ENCODE results near the gene KCNN3.

KCNN3 gene

DNA sequence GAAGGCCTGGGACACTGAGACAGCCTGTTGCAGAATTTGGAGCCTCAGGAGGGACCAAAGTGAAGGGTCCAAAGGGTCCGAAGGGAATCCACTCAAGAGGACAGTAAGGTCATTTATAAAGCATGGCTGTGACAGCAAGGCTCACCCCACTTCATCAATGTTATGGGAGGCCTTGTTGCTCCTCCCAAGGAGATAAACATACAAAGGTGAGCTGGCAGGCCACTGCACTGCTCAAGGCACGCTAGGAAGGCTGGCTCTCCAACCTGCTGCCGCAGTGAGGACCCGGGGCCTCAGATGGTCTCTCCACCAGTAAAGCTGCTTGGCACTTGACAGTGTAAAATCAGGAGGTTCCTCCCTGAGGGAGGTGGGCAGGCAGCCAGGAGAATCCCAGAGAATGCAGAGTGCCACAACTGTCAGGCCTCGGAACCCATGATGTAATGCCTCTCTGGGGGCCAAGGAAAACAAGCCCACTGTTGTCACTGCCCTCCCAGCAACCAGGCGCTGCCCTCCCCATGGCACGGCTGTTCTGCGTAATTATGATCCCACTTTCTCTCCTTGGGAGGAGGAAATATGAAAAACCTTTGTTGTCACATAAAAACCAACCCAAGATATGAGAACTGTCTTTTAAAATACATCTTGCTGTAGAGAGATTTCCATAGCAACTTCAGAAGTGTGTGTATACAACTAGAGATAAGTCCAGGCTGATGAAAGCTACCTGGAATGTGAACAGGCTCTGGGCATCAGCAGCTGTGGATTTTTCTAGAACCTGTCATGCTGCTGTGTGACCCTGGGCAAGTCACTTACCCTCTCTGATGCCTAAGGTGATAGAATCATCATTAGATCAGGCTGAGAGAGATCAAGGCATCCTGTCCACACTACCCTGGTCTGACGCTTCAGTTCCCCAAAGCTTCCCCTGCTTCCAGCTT lies 102.5 kb downstream of the KCNN3 start:
- DNase-seq, result no peak

DNA sequence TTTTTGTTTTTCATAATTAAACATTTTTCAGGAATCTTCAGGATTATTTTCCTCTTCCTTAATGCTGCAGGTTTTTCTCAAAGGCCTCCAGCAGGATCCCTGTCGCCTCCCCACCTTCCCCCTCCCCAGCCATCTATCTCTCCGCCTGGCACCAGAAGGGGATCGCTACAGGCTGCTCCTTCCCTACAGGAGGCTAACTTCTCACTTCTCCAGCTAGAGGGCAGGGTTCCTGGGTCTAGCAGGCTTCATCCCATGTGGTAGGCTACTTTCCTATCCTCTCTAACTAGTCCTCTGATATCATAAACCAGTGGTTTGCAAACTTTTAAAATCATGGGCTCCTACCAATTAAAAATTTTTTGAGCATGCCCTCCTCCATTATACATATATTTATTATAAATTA lies 104.1 kb downstream of the KCNN3 start:
- DNase-seq, result no peak

DNA sequence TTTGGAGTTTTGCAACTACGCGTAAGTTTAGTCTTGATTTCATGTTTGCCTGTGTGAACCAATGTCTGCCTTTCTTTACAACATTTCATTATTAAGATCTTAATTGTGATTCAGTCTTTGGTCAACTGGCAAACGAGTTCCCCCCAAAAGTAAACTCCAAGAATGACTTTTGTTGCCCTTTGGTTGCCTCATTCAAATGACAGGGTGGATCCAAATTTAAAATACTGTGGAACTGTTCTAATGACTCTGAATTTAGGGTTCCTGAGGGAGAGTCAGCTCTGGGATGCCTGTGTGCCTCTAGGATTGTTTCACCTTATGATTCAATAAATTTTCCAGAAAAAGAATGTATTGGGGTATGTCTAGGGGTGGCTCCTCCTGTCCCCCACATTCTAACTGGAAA lies 105.3 kb downstream of the KCNN3 start:
- no peak for DNase-seq

DNA sequence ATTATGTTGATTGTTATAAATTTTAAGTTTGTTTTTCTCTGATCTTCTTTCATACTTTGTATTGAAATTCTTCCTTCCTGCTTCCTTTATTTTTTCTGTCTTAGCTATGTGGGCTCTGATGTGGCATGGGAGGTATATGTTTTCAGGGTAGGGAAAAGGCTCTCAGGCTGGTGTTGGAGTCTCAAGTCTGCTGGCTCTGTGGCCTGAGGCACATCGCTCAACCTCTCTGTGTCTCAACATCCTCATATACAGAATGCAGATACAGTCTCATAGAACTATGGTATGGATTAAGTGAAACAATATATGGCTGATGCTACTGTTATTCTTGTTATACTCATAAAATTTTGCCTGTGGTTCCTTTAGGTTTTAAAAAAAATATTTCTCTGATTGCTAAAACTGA lies 105.9 kb downstream of the KCNN3 start:
- no peak for DNase-seq

DNA sequence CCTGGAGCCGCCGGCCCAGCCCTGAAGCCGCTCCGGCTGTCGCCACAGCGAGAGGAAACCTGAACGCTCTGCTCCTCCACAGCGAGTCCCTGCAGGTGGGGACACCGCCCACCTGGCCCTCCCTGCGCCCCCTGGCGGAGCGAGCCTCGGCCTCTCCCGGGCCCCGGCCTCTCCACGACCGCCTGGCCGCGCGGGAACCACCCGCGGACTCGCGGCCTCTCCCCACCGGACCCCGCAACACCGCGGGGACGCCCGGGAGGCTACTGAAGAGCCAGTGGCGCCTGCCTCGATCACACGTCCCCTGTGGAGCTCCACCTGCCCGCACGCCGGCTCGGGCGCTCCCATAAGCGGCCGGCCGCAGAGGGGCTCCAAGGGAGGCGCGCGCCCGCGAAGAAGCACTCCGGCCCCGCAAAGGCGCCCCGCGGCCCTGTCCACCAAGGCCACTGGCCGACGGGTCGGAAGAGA lies 109.6 kb downstream of the KCNN3 start:
- DNase-seq, result peak; percentile 87 to 88

DNA sequence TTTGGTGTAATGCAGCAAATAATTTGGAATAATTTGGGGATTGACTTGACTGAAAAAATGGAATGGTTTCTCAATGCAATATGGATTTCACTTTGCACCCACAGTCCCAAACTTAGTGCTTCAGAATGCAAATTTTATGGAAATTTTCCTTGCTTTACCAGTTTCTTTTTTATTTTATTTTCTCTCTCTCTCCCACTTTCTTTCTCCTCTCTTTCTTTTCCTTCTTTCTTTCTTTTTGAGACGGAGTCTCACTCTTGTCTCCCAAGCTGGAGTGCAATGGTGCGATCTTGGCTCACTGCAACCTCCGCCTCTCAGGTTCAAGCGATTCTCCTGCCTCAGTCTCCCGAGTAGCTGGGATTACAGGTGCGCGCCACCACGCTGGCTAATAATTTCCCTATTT lies 110.3 kb downstream of the KCNN3 start:
- DNase-seq, result no peak

DNA sequence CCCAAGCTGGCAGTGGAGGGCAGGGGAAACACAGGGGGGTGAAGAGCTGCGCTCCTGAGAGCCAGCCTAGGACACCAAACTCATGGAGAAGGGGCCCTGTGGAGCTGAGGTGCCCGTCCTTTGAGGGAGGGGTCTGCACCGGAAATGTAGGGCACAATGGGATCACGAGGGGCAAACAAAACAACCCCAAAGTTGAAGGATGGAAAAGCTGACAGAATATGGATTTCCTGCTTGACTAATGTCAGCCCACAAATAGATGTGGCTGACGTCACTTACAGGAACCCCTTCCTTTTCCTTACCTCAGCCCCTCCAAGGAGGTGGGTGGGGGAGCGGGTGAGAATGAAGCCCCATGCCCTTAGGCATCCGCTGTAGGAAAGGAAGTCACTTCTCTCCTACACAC lies 110.9 kb downstream of the KCNN3 start:
- DNase-seq, result peak; percentile 73 to 82

DNA sequence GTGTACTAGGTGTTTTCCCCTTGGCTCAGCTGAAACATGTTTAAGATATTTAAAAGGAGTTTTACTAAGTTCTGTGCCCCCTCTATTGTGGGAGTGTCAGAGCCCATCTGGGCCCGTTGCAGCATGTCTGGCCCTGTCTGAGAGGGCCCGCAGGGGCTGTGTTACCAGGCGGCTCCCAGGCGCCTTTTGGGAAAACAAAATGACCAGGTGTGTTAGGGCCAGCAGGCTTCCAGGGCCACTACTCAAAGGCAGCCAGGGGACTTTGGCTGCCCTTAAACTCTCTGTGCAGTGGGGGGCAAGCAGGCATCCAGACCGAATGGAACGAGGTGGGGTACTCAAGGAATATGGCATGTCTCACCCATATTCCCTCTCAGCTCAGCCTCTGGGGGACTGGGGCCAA lies 111.7 kb downstream of the KCNN3 start:
- DNase-seq, result no peak

DNA sequence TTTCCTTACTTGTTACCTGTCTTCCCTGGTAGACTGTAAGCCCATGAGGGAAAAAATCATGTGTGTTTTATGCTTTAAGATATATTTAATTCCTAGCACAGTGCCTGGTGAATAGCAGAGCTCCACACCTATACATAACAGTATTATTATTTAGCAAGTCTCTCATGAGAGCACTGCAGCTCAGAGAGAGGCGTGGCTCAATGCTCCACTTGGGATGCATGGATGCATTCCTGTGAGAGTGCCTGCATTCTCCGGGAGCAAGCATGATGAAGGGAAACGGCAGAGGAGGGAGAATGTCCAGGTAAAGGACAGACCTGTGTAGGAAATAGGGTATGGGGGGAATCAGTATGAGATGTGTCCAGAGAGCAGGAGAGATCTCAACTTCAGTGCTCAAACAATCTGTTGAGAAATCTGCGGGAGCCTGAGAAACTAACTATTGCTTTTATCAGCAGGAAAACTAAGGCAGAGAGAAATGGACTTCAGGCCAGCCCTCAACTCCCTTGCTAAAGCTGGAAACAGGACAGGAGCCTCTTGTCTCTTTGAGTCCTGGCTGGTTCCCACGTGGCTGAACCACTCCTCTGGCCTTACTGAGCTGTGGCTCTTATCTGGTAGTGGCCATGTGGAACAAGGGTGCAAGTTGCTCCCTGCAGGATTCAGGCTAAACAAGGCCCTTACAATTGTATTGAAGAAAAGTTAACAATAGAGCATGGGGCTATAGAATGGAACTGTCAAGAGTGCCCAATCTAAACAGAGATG lies 113.1 kb downstream of the KCNN3 start:
- no peak for DNase-seq

DNA sequence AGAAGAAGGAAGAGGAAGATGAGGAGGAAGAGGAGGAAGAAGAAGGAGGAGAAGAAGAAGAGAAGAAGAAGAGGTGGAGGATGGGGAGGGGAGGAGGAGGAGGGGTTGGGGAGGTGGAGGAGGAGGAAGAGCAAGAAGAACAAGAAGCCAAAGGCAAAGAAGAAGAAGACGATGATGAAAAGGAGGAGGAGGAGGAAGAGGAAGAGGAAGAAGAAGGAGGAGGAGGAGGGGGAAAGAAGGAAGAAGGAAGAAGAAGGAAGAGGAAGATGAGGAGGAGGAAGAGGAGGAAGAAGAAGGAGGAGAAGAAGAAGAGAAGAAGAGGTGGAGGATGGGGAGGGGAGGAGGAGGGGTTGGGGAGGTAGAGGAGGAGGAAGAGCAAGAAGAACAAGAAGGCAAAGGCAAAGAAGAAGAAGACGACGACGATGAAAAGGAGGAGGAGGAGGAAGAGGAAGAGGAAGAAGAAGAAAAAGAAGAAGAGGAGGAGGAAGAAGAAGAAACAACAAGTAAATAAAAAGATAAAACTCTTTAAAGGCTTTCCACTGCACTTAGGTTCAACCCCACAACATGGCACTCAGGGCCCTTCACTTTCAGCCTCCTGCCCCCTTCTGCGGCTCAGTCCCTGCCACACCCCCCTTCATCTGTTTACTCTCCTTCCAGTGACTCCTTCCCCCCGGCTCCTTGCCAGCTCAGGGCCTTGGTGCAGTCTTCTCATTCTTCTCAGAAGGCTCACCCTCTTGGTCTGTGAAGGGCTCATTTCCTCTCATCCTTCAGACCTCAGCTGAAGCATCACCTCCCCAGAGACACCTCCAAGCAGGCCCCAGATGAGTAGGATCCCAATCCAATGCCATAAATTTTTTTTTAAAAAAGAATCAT lies 114.0 kb downstream of the KCNN3 start:
- DNase-seq, result no peak

DNA sequence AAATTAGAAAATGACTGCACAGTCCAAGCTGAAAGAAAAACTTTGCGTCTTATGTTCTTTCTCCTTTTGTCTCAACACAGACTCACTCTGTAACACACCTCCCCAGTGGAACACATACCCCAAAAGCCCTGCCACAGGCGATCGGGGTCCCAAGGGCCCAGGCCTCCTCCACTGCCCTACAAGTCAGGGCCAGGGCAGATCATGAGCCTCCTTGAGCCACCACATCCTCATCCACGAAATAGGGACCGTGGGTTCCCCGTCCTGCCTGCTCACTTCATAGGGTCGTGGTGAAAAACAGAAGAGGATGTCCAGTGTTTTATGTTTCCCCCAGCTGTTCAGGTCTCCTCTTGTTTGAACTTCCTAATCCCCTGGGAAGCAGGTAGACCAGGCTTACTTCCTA lies 116.7 kb downstream of the KCNN3 start:
- no peak for DNase-seq

DNA sequence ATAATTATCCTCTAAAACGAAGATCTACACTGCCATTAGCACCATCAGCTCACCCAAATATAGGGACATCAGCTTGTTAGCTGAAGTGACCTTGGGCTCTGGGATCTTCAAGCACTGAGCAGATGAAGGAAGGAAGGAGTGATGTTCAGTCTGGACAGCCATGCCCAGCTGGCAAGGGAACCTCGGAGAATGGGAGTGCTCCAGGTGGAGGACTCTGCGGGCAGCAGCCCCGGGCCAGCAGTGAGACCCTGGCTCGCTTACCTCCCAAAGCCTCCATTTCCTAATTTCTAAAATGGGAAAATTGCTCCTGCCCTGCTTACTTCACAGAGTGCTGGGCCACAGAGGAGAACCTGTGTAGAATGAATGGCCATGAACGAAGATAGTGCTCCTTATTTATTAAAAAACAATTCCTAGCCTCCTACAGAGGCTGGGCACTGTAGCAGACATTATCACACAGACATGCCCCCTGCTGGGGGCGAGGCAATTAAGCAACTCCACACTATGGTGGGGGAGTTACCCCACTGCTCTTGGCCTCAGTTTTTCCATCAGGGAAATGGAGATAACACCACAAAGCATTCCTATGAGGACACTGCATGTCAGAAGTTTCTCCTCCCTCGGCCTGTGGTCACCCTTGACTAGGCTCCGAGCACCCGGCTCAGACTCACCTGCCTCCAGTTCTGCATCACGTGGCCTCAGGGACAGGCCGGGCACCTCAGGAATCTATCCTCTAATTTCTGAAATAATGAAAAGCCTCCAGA lies 117.6 kb downstream of the KCNN3 start:
- DNase-seq, result no peak

DNA sequence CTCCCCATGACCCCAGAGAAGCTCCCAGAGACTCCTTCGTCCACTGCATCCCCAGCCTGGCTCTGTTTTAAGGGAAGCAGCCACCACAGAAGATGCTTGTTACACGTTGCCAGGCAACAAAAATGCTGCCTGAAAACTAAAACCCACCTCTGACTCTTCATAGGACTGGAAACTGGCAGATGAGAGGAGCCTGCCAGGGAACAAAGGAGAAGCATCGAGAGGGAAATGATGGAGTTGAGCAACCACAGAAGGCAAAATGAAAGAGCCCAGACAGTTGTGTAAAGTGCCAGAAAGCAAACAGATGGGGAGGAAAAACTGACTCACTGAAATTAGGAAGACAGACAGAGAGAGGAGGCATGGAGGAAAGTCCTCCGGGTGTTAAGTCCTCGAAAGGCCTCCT lies 118.4 kb downstream of the KCNN3 start:
- DNase-seq, result peak in 1 of 2 experiments; percentile 36

DNA sequence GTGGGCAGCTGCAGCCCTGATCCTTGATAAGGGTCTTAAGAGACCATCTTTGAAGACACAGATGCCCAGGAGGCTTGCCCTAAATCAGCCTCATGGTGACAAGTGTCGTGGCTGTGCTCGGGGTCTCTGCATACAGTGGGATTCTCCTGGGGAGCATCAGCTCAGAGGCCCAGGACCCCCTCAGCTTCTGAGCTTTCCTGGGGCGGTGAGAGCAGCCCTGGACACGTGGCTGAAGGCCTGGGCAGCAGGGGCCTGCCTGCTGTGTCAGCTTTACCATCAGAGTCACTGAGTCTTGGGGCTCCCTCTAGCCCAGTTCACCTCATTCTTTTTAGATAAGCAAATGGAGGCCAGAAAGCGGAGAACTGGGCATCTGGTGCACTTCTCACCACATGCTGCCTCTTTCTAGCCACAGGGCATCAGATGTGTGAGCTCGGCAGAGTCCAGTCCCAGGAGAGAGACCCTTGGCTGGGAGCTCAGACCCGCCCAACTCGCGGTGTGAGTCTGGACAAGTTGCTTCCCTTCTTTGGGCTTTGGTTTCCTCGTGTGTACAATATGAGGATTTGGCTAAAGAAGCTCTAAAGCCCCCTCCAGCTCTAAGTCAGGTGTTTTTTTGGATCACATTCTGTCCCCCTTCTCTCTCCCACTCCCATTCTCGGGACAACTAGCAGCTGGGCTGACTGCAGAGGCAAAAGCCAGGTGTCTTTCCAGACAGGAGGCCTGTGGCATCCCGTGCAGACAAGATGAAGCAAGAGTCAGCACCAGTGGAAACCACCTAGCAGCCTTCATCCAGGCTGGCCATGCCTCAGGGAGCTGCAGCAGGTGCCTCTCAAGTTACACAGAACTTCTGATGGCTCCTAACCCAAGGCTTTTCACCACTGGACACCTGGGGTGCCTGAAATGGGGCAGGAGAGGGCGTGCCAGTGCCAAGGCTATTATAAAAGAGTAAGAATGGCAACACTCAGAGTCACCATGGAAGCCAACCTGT lies 119.1 kb downstream of the KCNN3 start:
- no peak for DNase-seq

DNA sequence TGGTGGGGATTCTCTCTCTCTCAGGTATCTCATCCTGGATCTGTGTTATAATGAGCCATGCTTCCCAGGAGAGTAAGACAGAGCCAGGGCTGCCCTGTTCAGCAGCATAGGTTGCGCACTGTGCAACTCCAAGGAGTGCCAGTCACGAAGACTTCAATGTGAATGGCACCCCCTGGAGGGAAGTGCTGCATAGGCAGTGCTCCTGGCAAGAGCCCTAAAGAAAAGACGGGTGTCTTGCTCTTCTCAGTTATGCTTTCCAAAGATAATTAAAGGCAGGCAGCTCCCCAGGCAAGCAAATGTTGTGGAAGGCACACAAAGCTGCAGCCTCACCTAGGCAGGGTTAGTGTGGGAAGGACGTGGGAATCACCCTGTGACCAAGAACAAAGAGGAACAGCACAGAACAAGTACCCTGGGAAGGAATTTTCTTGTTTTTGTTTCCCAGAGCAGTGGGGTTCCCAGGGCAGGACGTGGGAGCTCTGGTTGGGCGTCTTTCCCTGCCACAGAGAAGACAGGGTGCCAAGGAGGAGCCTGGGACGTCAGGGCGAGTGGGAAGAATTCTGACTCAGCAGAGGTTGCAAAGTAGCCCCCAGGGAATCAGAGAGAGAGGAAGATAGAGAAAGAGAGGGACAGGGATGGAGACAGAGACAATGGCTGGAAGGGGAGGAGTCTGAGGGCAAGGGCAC lies 120.9 kb downstream of the KCNN3 start:
- DNase-seq, result peak; percentile 53 to 71

DNA sequence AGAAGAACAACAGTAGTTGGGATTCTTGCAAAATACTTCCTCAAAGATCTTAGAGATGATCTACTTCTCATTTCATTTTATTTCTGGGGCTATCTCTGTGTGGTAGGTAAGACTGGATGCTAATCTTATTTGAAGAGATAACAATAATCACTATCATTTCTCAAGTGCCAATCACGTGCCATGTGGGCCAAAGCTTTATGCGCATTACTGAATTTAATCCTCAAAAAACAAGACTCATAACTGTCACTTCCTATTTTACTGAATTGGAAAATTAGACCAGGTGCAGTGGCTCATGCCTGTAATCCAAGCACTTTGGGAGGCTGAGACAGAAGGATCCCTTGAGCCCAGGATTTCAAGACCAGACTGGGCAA lies 121.7 kb downstream of the KCNN3 start:
- no peak for DNase-seq

DNA sequence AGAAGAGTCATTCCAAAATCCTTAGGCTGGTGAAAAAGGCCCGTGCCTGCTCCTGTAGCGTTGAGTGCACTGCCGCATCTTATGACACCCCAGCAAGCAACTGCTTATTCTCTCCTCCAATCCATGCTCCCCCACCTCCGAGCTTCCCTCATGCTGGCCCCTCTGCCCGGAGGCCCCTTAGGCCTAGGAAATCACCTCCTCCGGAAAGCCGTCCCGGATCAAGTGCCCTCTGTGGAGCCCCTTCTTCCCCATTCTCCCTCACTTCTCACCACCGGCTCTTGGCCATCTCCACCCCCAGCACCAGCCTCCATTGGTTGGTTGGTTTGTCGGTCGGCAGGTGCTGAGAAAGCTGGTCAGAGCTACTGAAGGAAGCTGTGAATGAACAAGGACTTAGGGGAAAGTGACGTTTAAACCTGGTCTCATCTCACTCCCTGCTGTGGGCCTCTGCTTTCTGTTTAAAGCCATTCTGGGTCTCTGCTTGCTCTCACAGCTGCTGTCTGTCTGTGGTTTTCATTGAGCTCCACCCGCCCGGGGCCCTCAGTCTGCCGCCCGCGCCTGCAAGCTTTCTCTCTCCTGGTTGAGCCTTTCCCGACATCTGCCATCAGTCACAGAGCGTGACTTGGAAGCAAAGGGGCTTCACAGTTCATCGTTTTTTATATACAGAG lies 122.2 kb downstream of the KCNN3 start:
- peak; percentile 57 to 71 for DNase-seq

DNA sequence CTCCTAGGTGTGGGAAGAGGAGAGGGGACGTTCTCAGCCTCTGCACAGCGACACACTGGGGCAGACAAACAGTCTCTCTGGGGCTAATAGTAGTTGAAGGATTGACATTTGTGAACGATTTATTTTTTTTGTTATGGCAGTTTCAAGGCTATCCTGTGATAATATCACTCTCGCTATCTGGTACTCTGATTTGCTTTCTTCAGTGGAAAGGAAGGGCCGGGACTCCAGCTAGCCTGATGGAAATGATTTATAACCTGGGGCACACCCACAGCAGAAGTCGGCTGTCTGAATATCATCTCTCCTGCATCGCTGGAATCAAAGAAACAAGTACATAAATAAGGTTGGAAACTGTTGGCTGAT lies 122.7 kb downstream of the KCNN3 start:
- DNase-seq, result no peak

DNA sequence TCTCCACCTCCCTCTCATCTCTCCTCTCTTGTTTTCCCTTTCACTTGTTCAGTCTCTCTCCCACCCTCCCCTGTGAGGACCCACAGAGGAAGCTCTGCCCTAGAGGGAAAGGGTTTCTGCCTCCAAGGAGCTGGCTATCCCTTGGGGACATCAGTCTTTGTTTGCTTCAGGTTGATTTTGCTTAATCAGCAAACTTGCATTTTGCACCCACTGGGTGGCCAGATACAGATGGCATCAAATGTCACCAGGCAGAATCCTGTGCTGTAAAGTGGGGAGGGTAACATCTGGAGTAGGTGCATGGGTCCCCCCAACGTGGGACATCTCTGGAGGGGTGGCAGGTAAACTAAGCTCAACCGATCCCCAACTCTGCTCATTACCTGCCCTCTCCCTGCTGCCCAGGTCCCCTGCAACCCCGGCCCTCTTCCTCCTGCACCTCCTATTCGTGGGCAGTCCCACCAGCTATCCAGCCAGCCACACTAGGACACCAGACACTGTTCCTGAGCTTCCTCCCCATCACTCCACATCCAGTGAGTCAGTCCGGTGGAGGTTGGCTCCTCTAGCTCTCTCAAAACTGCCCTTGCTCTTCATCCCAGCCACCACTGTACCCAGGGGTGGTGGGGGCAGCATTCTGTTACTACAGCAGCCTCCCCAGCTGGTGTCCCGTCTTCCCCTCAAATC lies 123.3 kb downstream of the KCNN3 start:
- DNase-seq, result no peak

Measured in activated CD4-positive, alpha-beta T cell treated with anti-CD3 and anti-CD28 coated beads, Interleukin-2, amount 50 U/mL, for 48 hours (primary cell).